ENCODE measurements around the gene CALHM6. TPM values are rescaled to one million over a fixed set of nuclear protein-coding genes. Genes with fewer than 3 reads are reported as not detected.

CALHM6 gene
- total RNA-seq, 1 donor from 2014 or later, result 29.2 TPM

GRCh38 chr6:116497113-116497676 is 36.0 kb downstream of the CALHM6 start:
- Mint-ChIP-seq H3K4me3 (no peak overlapping the region), H3K27me3 (ENCODE audit: insufficient read depth) (peaks cover 15% of the 10 kb centered on the region)

GRCh38 chr6:116500969-116501433 is 39.8 kb downstream of the CALHM6 start:
- Mint-ChIP-seq H3K36me3 (ENCODE audit: low read depth) (peaks cover 2% of the 10 kb centered on the region), H3K4me1 (ENCODE audit: low read depth) (no peaks in the 10 kb centered on the region), H3K27me3 (ENCODE audit: insufficient read depth) (peaks cover 36% of the 10 kb centered on the region), H3K27ac (no peak overlapping the region), H3K4me3 (no peak overlapping the region), H3K9me3 (peaks cover 17% of the 10 kb centered on the region)
- intact Hi-C loops (cut with micrococcal nuclease), result no loop called here
- peak; percentile 5 for DNase-seq (ENCODE audit: low spot score)

More at GRCh38 chr6:116497113-116497676, 36.0 kb downstream of the CALHM6 start:
- Mint-ChIP-seq H3K36me3 (ENCODE audit: low read depth) (peaks cover 2% of the 10 kb centered on the region), H3K9me3 (peaks cover 3% of the 10 kb centered on the region), H3K4me1 (ENCODE audit: low read depth) (no peaks in the 10 kb centered on the region), H3K27ac (no peak overlapping the region)
- intact Hi-C loops (cut with micrococcal nuclease), result no loop called here
- no peak for DNase-seq (ENCODE audit: low spot score)

GRCh38 chr6:116507324-116507723 is 46.1 kb downstream of the CALHM6 start:
- Mint-ChIP-seq H3K4me3 (no peak overlapping the region), H3K4me1 (ENCODE audit: low read depth) (no peaks in the 10 kb centered on the region), H3K36me3 (ENCODE audit: low read depth) (no peaks in the 10 kb centered on the region), H3K27ac (no peak overlapping the region), H3K9me3 (peaks cover 12% of the 10 kb centered on the region), H3K27me3 (ENCODE audit: insufficient read depth) (peaks cover 35% of the 10 kb centered on the region)
- intact Hi-C loops (cut with micrococcal nuclease), result no loop called here
- DNase-seq (ENCODE audit: low spot score), result no peak

- no peak overlapping the region for H3K27ac Mint-ChIP-seq
- H3K27me3 Mint-ChIP-seq (ENCODE audit: insufficient read depth), result peaks cover 28% of the 10 kb centered on the region
- no peak for DNase-seq (ENCODE audit: low spot score)
- peaks cover 3% of the 10 kb centered on the region for H3K9me3 Mint-ChIP-seq
- intact Hi-C loops (cut with micrococcal nuclease), result no loop called here
- no peaks in the 10 kb centered on the region for H3K36me3 Mint-ChIP-seq (ENCODE audit: low read depth)
- H3K4me3 Mint-ChIP-seq, result no peak overlapping the region
- H3K4me1 Mint-ChIP-seq (ENCODE audit: low read depth), result no peaks in the 10 kb centered on the region
These were observed 47.4 kb downstream of the CALHM6 start for GRCh38 chr6:116508527-116508926.

GRCh38 chr6:116511424-116512110 is 50.4 kb downstream of the CALHM6 start, which contains the start of gene CALHM5:
Gene CALHM5 (plus strand): TSS chr6:116511639. CDS start chr6:116511697, 58 bp downstream.
- H3K9me3 Mint-ChIP-seq, result no peaks in the 10 kb centered on the region
- H3K27me3 Mint-ChIP-seq (ENCODE audit: insufficient read depth), result peaks cover 19% of the 10 kb centered on the region
- intact Hi-C loops (cut with micrococcal nuclease), result no loop called here
- no peak within 1 kb of the TSS for H3K4me3 Mint-ChIP-seq
- H3K27ac Mint-ChIP-seq, result no peak within 1 kb of the TSS
- DNase-seq (ENCODE audit: low spot score), result no peak
- H3K36me3 Mint-ChIP-seq (ENCODE audit: low read depth), result no peaks in the 10 kb centered on the region
- no peaks in the 10 kb centered on the region for H3K4me1 Mint-ChIP-seq (ENCODE audit: low read depth)

GRCh38 chr6:116512111-116512559 is 51.0 kb downstream of the CALHM6 start:
- H3K4me3 Mint-ChIP-seq, result no peak overlapping the region
- no peak overlapping the region for H3K27ac Mint-ChIP-seq
- H3K27me3 Mint-ChIP-seq (ENCODE audit: insufficient read depth), result peaks cover 19% of the 10 kb centered on the region
- no peak for DNase-seq (ENCODE audit: low spot score)
- intact Hi-C loops (cut with micrococcal nuclease), result no loop called here
- H3K36me3 Mint-ChIP-seq (ENCODE audit: low read depth), result no peaks in the 10 kb centered on the region
- no peaks in the 10 kb centered on the region for H3K9me3 Mint-ChIP-seq
- no peaks in the 10 kb centered on the region for H3K4me1 Mint-ChIP-seq (ENCODE audit: low read depth)

- intact Hi-C loops (cut with micrococcal nuclease), result no loop called here
- Mint-ChIP-seq H3K4me3 (no peak overlapping the region), H3K27me3 (ENCODE audit: insufficient read depth) (peaks cover 23% of the 10 kb centered on the region), H3K36me3 (ENCODE audit: low read depth) (no peaks in the 10 kb centered on the region), H3K4me1 (ENCODE audit: low read depth) (no peaks in the 10 kb centered on the region), H3K27ac (no peak overlapping the region), H3K9me3 (no peaks in the 10 kb centered on the region)
- DNase-seq (ENCODE audit: low spot score), result no peak
These were observed 51.6 kb downstream of the CALHM6 start for GRCh38 chr6:116512734-116513133.

Other genes starting within 250 kb of the CALHM6 start
- gene TSPYL4, start 207.3 kb upstream of the CALHM6 start, total RNA-seq, result 20.4 and 21.4 TPM in 2 replicates
- gene TSPYL1, start 181.4 kb upstream of the CALHM6 start, total RNA-seq, result 41.8 and 43.5 TPM in 2 replicates
- gene DSE, start 90.4 kb upstream of the CALHM6 start, total RNA-seq, result 1.9 and 3.1 TPM in 2 replicates
- gene CALHM5, start 50.3 kb downstream of the CALHM6 start, total RNA-seq, result not detected in 2 replicates
- not detected in 2 replicates for gene TRAPPC3L, start 84.3 kb downstream of the CALHM6 start, total RNA-seq
- gene CALHM4, start 92.4 kb downstream of the CALHM6 start, total RNA-seq, result not detected in 2 replicates
- 41.4 and 41.5 TPM in 2 replicates for gene RWDD1, start 110.1 kb downstream of the CALHM6 start, total RNA-seq
- 0.36 TPM in 1 of 2 replicates, not detected in the other for gene RSPH4A, start 155.1 kb downstream of the CALHM6 start, total RNA-seq
- 15.9 and 22.2 TPM in 2 replicates for gene ZUP1, start 207.4 kb downstream of the CALHM6 start, total RNA-seq
- 6.1 and 7.6 TPM in 2 replicates for gene KPNA5, start 219.8 kb downstream of the CALHM6 start, total RNA-seq